GM23338 (cell line): ENCODE data around the gene TRAF3IP3.

ENCODE experiments used
- CREB1 ChIP-seq: fragments of 250-450 bp; sonication (Bioruptor Pico); IDR thresholded peaks from 2 replicates; pipeline ENCODE4 v1.5.0; 2020; ENCODE audit warnings: low read depth, mild to moderate bottlenecking, moderate library complexity
- EZH2 ChIP-seq: fragments of 200-600 bp; sonication (generic); IDR thresholded peaks from one replicate; pipeline ENCODE4 v1.8.0; 2017; ENCODE audit warnings: antibody characterized with exemption, mild to moderate bottlenecking, low read depth; ENCODE audit not compliant: unreplicated experiment
- EZH2phosphoT487 ChIP-seq: fragments of 200-600 bp; sonication (generic); IDR thresholded peaks from one replicate; pipeline ENCODE4 v1.8.1; 2018; ENCODE audit warnings: antibody characterized with exemption; ENCODE audit not compliant: unreplicated experiment
- JUNB ChIP-seq: IDR thresholded peaks from one replicate; pipeline ENCODE4 v1.6.1; 2016; ENCODE audit warnings: antibody characterized with exemption; ENCODE audit not compliant: unreplicated experiment
- POLR2AphosphoS5 ChIP-seq: IDR thresholded peaks from 2 replicates; pipeline ENCODE4 v1.6.1; 2016; ENCODE audit warnings: antibody characterized with exemption, low read depth
- ZNF114 ChIP-seq: fragments of 250-450 bp; sonication (Bioruptor Pico); IDR thresholded peaks from 2 replicates; pipeline ENCODE4 v1.5.0; 2020; ENCODE audit warnings: mild to moderate bottlenecking, moderate library complexity
- TF ChIP-seq, protein P1 (sequence below), 2 experiments: fragments of 200-600 bp in 1 of 2; sonication (generic) in 1 of 2; conservative IDR thresholded peaks; 2 replicates each; pipeline versions ENCODE4 v1.5.1 to v1.6.1; 2016 to 2017; ENCODE audit warnings: antibody characterized with exemption in 2 of 2, low read depth in 2 of 2, mild to moderate bottlenecking in 2 of 2, moderate library complexity in 1 of 2
- TF ChIP-seq, protein P2 (sequence below): IDR thresholded peaks from one replicate; pipeline ENCODE4 v1.6.1; 2018; ENCODE audit warnings: antibody characterized with exemption; ENCODE audit not compliant: unreplicated experiment
- TF ChIP-seq, protein P3 (sequence below): IDR thresholded peaks from 2 replicates; pipeline ENCODE4 v1.6.1; 2016; ENCODE audit warnings: antibody characterized with exemption

DNA sequence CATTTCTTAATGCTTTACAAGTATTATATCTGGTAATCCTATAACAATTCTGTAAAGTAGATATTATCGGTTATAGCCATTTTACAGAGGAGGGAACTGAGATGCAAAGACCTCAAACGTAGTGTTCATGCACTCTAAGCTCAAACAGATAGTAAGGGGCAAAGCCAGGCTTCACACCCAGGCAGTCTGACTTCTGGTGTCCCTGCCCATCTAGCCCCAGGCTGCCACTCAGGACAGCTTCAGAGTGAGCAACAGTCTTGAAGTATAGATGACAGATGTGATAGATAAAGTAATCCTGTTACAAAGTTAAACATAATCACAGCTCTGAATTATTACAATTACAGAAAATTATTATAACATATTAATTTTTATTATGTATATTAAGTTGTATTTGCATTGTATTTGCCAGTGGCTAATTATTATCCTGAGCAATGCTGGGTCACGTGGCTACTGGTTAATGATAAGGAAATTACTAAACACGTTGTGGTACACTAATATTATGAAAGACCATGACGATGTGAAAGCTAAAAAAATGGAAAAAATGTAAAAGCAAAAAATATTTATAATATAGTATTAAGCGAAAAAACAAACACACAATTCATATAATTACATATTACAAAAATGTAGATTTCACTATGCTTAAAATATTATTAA lies 6.1 kb upstream of the TRAF3IP3 start:
- no peak for TF ChIP-seq POLR2AphosphoS5
- TF ChIP-seq, protein P1, sequence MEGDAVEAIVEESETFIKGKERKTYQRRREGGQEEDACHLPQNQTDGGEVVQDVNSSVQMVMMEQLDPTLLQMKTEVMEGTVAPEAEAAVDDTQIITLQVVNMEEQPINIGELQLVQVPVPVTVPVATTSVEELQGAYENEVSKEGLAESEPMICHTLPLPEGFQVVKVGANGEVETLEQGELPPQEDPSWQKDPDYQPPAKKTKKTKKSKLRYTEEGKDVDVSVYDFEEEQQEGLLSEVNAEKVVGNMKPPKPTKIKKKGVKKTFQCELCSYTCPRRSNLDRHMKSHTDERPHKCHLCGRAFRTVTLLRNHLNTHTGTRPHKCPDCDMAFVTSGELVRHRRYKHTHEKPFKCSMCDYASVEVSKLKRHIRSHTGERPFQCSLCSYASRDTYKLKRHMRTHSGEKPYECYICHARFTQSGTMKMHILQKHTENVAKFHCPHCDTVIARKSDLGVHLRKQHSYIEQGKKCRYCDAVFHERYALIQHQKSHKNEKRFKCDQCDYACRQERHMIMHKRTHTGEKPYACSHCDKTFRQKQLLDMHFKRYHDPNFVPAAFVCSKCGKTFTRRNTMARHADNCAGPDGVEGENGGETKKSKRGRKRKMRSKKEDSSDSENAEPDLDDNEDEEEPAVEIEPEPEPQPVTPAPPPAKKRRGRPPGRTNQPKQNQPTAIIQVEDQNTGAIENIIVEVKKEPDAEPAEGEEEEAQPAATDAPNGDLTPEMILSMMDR (conservative IDR thresholded peaks at IDR 0.05; ENCODE audit: low read depth in 2 of 2) = no peak
- TF ChIP-seq, protein P2, sequence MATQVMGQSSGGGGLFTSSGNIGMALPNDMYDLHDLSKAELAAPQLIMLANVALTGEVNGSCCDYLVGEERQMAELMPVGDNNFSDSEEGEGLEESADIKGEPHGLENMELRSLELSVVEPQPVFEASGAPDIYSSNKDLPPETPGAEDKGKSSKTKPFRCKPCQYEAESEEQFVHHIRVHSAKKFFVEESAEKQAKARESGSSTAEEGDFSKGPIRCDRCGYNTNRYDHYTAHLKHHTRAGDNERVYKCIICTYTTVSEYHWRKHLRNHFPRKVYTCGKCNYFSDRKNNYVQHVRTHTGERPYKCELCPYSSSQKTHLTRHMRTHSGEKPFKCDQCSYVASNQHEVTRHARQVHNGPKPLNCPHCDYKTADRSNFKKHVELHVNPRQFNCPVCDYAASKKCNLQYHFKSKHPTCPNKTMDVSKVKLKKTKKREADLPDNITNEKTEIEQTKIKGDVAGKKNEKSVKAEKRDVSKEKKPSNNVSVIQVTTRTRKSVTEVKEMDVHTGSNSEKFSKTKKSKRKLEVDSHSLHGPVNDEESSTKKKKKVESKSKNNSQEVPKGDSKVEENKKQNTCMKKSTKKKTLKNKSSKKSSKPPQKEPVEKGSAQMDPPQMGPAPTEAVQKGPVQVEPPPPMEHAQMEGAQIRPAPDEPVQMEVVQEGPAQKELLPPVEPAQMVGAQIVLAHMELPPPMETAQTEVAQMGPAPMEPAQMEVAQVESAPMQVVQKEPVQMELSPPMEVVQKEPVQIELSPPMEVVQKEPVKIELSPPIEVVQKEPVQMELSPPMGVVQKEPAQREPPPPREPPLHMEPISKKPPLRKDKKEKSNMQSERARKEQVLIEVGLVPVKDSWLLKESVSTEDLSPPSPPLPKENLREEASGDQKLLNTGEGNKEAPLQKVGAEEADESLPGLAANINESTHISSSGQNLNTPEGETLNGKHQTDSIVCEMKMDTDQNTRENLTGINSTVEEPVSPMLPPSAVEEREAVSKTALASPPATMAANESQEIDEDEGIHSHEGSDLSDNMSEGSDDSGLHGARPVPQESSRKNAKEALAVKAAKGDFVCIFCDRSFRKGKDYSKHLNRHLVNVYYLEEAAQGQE = no peak
- TF ChIP-seq EZH2 = no peak
- no peak for TF ChIP-seq EZH2phosphoT487
- no peak for TF ChIP-seq CREB1 (CRISPR knock-in tag)
- TF ChIP-seq, protein P3, sequence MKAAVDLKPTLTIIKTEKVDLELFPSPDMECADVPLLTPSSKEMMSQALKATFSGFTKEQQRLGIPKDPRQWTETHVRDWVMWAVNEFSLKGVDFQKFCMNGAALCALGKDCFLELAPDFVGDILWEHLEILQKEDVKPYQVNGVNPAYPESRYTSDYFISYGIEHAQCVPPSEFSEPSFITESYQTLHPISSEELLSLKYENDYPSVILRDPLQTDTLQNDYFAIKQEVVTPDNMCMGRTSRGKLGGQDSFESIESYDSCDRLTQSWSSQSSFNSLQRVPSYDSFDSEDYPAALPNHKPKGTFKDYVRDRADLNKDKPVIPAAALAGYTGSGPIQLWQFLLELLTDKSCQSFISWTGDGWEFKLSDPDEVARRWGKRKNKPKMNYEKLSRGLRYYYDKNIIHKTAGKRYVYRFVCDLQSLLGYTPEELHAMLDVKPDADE = no peak
- TF ChIP-seq JUNB = no peak
- no peak for TF ChIP-seq ZNF114 (CRISPR knock-in tag)
